Osteocyte (in vitro differentiated cells): ENCODE data around the gene SERPINA5. TPM values are rescaled to one million over a fixed set of nuclear protein-coding genes. Genes with fewer than 3 reads are reported as not detected.

Experiments used
- DNase-seq: peaks from one replicate; pipeline ENCODE4 v3.0.0; 2021; ENCODE audit warnings: mixed read lengths; ENCODE audit not compliant: unreplicated experiment; ENCODE audit errors: extremely low spot score
- H3K27ac Mint-ChIP-seq: one replicate; pipeline ENCODE4 v1.8.0; 2021; ENCODE audit warnings: mild to moderate bottlenecking, mixed read lengths; ENCODE audit not compliant: unreplicated experiment
- H3K27me3 Mint-ChIP-seq: one replicate; pipeline ENCODE4 v1.8.0; 2021; ENCODE audit warnings: mixed read lengths; ENCODE audit not compliant: unreplicated experiment
- H3K36me3 Mint-ChIP-seq: one replicate; pipeline ENCODE4 v1.8.0; 2021; ENCODE audit warnings: mixed read lengths; ENCODE audit not compliant: unreplicated experiment
- H3K4me1 Mint-ChIP-seq: one replicate; pipeline ENCODE4 v1.8.0; 2021; ENCODE audit warnings: mixed read lengths; ENCODE audit not compliant: unreplicated experiment
- H3K4me3 Mint-ChIP-seq: one replicate; pipeline ENCODE4 v1.8.0; 2021; ENCODE audit warnings: mild to moderate bottlenecking, moderate library complexity, mixed read lengths; ENCODE audit not compliant: unreplicated experiment
- H3K9me3 Mint-ChIP-seq: one replicate; pipeline ENCODE4 v1.8.0; 2021; ENCODE audit warnings: mixed read lengths; ENCODE audit not compliant: unreplicated experiment
- long read RNA-seq: library from polyadenylated mRNA; unstranded; transcript quantifications from one replicate; pipeline ENCODE4 v2.0.0, GENCODE V29; 2021
- total RNA-seq: library from RNA; stranded (reverse); gene quantifications from 2 replicates; pipeline ENCODE4 v1.2.1, GENCODE V29; 2021
- TF ChIP-seq, protein P1 (sequence below): fragments of 200-600 bp; sonication (generic); IDR thresholded peaks from 2 replicates; pipeline ENCODE4 v1.5.0; 2021; ENCODE audit warnings: antibody characterized with exemption, mild to moderate bottlenecking, moderate library complexity

Gene SERPINA5, protein sequence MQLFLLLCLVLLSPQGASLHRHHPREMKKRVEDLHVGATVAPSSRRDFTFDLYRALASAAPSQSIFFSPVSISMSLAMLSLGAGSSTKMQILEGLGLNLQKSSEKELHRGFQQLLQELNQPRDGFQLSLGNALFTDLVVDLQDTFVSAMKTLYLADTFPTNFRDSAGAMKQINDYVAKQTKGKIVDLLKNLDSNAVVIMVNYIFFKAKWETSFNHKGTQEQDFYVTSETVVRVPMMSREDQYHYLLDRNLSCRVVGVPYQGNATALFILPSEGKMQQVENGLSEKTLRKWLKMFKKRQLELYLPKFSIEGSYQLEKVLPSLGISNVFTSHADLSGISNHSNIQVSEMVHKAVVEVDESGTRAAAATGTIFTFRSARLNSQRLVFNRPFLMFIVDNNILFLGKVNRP
- total RNA-seq = 0.16 TPM in 1 of 2 replicates, not detected in the other
- long read RNA-seq, partial matches to known transcripts = 0 of 1 reads
- long read RNA-seq, other reads (novel, unspliced or antisense) = 0 of 1 reads

DNA sequence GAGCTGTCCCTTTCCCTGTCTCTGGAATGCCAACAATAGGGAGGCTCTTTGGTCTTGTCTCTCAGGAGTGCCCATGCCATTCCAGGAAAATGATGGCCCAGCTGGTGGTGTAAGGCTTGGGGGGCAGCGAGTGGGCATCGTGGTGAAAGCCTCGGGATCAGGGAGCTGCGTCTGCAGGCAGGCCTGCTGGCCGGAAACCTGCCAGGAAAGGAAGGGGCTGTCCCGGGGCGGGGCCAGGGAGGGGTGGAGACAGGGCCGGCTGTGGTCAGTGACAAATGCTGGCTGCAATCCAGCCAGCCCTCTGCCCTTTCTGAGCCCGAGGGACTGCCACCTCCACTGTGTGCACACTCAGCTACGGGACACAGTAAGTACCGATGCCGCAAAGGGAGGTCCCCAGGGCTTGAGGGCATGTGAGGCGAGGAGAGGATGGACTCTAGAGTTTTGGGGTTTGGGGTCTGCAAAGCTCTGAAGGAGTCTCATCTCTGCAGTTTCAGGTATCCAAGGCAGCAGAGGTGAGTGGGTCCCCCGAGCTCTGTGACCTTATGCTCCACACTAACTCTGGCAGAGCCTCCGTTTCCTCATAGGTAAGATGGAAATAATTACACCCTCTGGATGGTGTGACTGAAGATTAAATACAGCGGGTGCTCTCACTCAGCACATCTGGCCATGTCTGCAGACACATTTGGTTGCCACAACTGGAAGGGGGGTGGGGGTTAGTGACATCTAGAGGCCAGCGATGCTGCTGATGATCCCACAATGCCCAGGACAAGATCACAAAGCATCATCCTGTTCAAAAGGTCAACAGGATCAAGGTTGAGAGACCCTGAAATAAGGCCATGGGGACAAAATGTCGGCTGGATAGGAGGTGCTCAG is at the start of gene SERPINA5:
TSS of gene SERPINA5 (plus strand) at position 300 of the 873 bp plus-strand sequence. CDS start 5,937 bp downstream, outside the sequence.
- no peak for DNase-seq
- TF ChIP-seq, protein P1, sequence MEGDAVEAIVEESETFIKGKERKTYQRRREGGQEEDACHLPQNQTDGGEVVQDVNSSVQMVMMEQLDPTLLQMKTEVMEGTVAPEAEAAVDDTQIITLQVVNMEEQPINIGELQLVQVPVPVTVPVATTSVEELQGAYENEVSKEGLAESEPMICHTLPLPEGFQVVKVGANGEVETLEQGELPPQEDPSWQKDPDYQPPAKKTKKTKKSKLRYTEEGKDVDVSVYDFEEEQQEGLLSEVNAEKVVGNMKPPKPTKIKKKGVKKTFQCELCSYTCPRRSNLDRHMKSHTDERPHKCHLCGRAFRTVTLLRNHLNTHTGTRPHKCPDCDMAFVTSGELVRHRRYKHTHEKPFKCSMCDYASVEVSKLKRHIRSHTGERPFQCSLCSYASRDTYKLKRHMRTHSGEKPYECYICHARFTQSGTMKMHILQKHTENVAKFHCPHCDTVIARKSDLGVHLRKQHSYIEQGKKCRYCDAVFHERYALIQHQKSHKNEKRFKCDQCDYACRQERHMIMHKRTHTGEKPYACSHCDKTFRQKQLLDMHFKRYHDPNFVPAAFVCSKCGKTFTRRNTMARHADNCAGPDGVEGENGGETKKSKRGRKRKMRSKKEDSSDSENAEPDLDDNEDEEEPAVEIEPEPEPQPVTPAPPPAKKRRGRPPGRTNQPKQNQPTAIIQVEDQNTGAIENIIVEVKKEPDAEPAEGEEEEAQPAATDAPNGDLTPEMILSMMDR = no peak
- peaks cover 5% of the 10 kb centered on the region for H3K4me1 Mint-ChIP-seq
- H3K9me3 Mint-ChIP-seq = no peaks in the 10 kb centered on the region
- no peak within 1 kb of the TSS for H3K27ac Mint-ChIP-seq
- no peak within 1 kb of the TSS for H3K4me3 Mint-ChIP-seq
- peaks cover 3% of the 10 kb centered on the region for H3K27me3 Mint-ChIP-seq
- H3K36me3 Mint-ChIP-seq = no peaks in the 10 kb centered on the region

- Mint-ChIP-seq H3K36me3 (no peaks in the 10 kb centered on the region), H3K27ac (no peak overlapping the region), H3K4me1 (peaks cover 3% of the 10 kb centered on the region), H3K9me3 (no peaks in the 10 kb centered on the region), H3K27me3 (peaks cover 23% of the 10 kb centered on the region), H3K4me3 (no peak overlapping the region)
- DNase-seq = no peak
- TF ChIP-seq, protein P1 = no peak
Observed at GRCh38 chr14:94532447-94532846, 48.8 kb upstream of the SERPINA5 start.

DNA sequence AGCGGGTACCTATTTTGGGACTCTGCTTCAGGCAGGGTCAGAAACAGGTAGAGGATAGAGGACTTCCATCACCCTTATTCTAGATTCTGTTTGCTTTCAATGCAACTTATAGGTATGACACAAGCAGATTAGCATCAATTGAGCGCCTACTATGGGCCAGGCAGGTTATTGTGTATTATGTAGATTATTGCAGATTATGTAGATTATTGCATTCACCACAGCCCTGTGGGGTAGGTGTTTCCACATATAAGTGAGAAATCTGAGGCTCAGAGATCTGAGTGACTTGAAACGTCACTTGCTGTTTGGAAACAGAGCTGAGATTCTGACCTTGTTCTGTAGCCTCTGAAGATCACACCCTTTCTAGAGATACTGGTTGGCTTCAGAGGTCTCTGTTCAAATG is 45.7 kb upstream of the SERPINA5 start:
- no peak overlapping the region for H3K27ac Mint-ChIP-seq

GRCh38 chr14:94536836-94537235 is 44.4 kb upstream of the SERPINA5 start:
- H3K36me3 Mint-ChIP-seq = no peaks in the 10 kb centered on the region
- TF ChIP-seq, protein P1 = no peak
- no peaks in the 10 kb centered on the region for H3K9me3 Mint-ChIP-seq
- H3K4me1 Mint-ChIP-seq = peaks cover 11% of the 10 kb centered on the region
- peaks cover 3% of the 10 kb centered on the region for H3K27me3 Mint-ChIP-seq
- no peak overlapping the region for H3K4me3 Mint-ChIP-seq
- DNase-seq = peak; percentile 5
- H3K27ac Mint-ChIP-seq = no peak overlapping the region

More for the DNA sequence above, 45.7 kb upstream of the SERPINA5 start:
- H3K27me3 Mint-ChIP-seq = peaks cover 6% of the 10 kb centered on the region
- no peak for DNase-seq
- no peaks in the 10 kb centered on the region for H3K36me3 Mint-ChIP-seq
- TF ChIP-seq, protein P1 = no peak
- peaks cover 11% of the 10 kb centered on the region for H3K4me1 Mint-ChIP-seq
- H3K4me3 Mint-ChIP-seq = no peak overlapping the region
- H3K9me3 Mint-ChIP-seq = no peaks in the 10 kb centered on the region
